Measurements from ENCODE around the gene GHITM. TPM values are rescaled to one million over a fixed set of nuclear protein-coding genes. Genes with fewer than 3 reads are reported as not detected.

The GHITM gene
- total RNA-seq, 1 donor from 2014 or later: 113 TPM

DNA sequence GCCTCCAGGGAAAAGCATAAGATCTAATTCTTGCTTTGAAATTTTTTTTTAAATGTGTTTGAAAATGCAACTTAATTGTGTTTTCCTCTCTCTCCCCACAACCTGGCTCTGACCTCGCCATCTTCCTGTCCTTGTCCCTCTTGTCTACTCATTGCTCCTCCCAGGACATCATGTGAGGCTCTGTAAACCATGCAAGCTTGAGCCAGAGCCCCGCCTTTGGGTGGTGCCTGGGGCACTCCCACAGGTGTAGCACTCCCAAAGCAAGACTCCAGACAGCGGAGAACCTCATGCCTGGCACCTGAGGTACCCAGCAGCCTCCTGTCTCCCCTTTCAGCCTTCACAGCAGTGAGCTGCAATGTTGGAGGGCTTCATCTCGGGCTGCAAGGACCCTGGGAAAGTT, 45.2 kb downstream of the GHITM start:
- no peaks in the 10 kb centered on the region for H3K9me3 Mint-ChIP-seq
- H3K27ac Mint-ChIP-seq: no peak overlapping the region
- DNase-seq: no peak
- ChIA-PET CTCF (no interaction called here), POLR2A (no interaction called here)
- no peak overlapping the region for H3K4me3 Mint-ChIP-seq
- no peak for TF ChIP-seq CTCF (IDR thresholded peaks at IDR 0.05)
- peaks cover 7% of the 10 kb centered on the region for H3K27me3 Mint-ChIP-seq
- no peak for ATAC-seq (ENCODE audit: low read depth)
- H3K4me1 Mint-ChIP-seq: peaks cover 4% of the 10 kb centered on the region
- no peaks in the 10 kb centered on the region for H3K36me3 Mint-ChIP-seq (ENCODE audit: low read depth)
- intact Hi-C loops (cut with micrococcal nuclease): no loop called here

- CTCF ChIA-PET: no interaction called here
- DNase-seq (no peak), ATAC-seq (ENCODE audit: low read depth) (no peak)
- intact Hi-C loops (cut with micrococcal nuclease): no loop called here
- H3K36me3 Mint-ChIP-seq (ENCODE audit: low read depth): no peaks in the 10 kb centered on the region
- TF ChIP-seq CTCF (IDR thresholded peaks at IDR 0.05): no peak
- H3K27me3 Mint-ChIP-seq: peaks cover 7% of the 10 kb centered on the region
- no peaks in the 10 kb centered on the region for H3K9me3 Mint-ChIP-seq
- H3K27ac Mint-ChIP-seq: no peak overlapping the region
- H3K4me3 Mint-ChIP-seq: no peak overlapping the region
- POLR2A ChIA-PET: no interaction called here
- peaks cover 4% of the 10 kb centered on the region for H3K4me1 Mint-ChIP-seq
Measured at GRCh38 chr10:84185526-84186175, 46.3 kb downstream of the GHITM start.

DNA sequence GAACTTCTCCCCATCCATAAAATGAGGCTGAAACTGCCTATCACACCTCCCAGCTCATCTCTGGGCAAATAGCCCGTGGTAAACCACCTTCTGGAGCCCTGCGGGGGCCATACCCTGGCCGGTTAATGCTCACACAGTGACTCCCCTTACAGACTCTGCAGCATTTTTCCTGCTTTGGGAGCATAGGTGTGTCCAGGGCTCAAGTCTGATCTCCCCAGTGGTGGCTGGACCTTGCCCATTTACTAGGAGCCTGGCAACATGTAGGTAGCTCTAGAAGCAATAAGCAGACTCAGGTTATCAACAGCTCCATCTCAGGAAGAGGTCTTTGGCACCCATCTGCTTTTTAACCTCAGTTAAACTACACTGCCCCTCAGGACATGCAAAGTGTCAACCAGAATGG, 49.5 kb downstream of the GHITM start:
- no peak for TF ChIP-seq CTCF (IDR thresholded peaks at IDR 0.05)
- ATAC-seq (ENCODE audit: low read depth) (no peak), DNase-seq (no peak)
- Mint-ChIP-seq H3K27ac (no peak overlapping the region), H3K27me3 (peaks cover 21% of the 10 kb centered on the region), H3K4me3 (no peak overlapping the region), H3K4me1 (peaks cover 4% of the 10 kb centered on the region), H3K36me3 (ENCODE audit: low read depth) (no peaks in the 10 kb centered on the region), H3K9me3 (no peaks in the 10 kb centered on the region)
- intact Hi-C loops (cut with micrococcal nuclease): no loop called here
- ChIA-PET CTCF (no interaction called here), POLR2A (no interaction called here)

GRCh38 chr10:84190621-84191020, 51.3 kb downstream of the GHITM start:
- no peaks in the 10 kb centered on the region for H3K9me3 Mint-ChIP-seq
- ATAC-seq (ENCODE audit: low read depth): no peak
- peaks cover 4% of the 10 kb centered on the region for H3K4me1 Mint-ChIP-seq
- ChIA-PET POLR2A (no interaction called here), CTCF (no interaction called here)
- H3K36me3 Mint-ChIP-seq (ENCODE audit: low read depth): no peaks in the 10 kb centered on the region
- H3K4me3 Mint-ChIP-seq: no peak overlapping the region
- no peak for DNase-seq
- intact Hi-C loops (cut with micrococcal nuclease): no loop called here
- H3K27me3 Mint-ChIP-seq: peaks cover 25% of the 10 kb centered on the region
- no peak for TF ChIP-seq CTCF (IDR thresholded peaks at IDR 0.05)
- H3K27ac Mint-ChIP-seq: no peak overlapping the region

- Mint-ChIP-seq H3K9me3 (no peaks in the 10 kb centered on the region), H3K27me3 (peaks cover 30% of the 10 kb centered on the region), H3K4me1 (peaks cover 7% of the 10 kb centered on the region), H3K36me3 (ENCODE audit: low read depth) (no peaks in the 10 kb centered on the region), H3K27ac (no peak overlapping the region), H3K4me3 (no peak overlapping the region)
- intact Hi-C loops (cut with micrococcal nuclease): no loop called here
- TF ChIP-seq CTCF (IDR thresholded peaks at IDR 0.05): no peak
- POLR2A ChIA-PET: no interaction called here
- CTCF ChIA-PET: interaction anchor here (1.6 kb wide), 1 partner anchor 43 kb away, joined by 5 read pairs; no protein-coding TSS in a partner anchor
- no peak for ATAC-seq (ENCODE audit: low read depth)
- DNase-seq: no peak
Measured at GRCh38 chr10:84191106-84191505, 51.8 kb downstream of the GHITM start.
